ENCODE data around the gene STAG1. TPM values are rescaled to one million over a fixed set of nuclear protein-coding genes. Genes with fewer than 3 reads are reported as not detected.
"Not testable (repeated sequence)": the region's sequence is repeated elsewhere in the genome, so short reads cannot be mapped to it uniquely, and the experiment has no call there.

STAG1 gene
- total RNA-seq, 2 donors from 2014 or later: 26.8 to 29.8 TPM

DNA sequence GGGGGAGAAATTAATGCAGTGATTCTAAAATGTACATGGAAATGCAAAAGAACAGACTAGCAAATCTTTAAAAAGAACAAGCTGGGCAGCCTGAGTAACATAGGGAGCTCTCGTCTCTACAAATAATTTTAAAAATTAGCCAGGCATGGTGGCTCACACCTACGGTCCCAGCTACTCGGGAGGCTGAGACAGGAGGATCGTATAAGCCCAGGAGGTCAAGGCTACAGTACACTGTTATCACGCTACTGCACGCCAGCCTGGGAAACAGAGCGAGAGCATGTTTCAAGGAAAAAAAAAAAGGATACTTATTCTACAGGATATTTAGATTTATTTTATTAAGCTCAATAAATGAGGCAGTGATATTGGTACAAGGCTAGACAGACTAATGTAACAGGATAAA lies 40.9 kb downstream of the STAG1 start:
- TF ChIP-seq, protein P1, sequence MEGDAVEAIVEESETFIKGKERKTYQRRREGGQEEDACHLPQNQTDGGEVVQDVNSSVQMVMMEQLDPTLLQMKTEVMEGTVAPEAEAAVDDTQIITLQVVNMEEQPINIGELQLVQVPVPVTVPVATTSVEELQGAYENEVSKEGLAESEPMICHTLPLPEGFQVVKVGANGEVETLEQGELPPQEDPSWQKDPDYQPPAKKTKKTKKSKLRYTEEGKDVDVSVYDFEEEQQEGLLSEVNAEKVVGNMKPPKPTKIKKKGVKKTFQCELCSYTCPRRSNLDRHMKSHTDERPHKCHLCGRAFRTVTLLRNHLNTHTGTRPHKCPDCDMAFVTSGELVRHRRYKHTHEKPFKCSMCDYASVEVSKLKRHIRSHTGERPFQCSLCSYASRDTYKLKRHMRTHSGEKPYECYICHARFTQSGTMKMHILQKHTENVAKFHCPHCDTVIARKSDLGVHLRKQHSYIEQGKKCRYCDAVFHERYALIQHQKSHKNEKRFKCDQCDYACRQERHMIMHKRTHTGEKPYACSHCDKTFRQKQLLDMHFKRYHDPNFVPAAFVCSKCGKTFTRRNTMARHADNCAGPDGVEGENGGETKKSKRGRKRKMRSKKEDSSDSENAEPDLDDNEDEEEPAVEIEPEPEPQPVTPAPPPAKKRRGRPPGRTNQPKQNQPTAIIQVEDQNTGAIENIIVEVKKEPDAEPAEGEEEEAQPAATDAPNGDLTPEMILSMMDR (conservative IDR thresholded peaks at IDR 0.05): no peak
- peaks cover 4% of the 10 kb centered on the region for H3K36me3 ChIP-seq (ENCODE audit: control insufficient read depth, insufficient read depth, low read length)
- no peaks in the 10 kb centered on the region for H3K27me3 ChIP-seq (ENCODE audit: control insufficient read depth, insufficient read depth, low read length, poor library complexity, severe bottlenecking)
- no peak for DNase-seq
- H3K9me3 ChIP-seq (ENCODE audit: control insufficient read depth, low read length): no peaks in the 10 kb centered on the region
- Mint-ChIP-seq H3K27ac (no peak overlapping the region), H3K27me3 (ENCODE audit: insufficient read depth) (no peaks in the 10 kb centered on the region), H3K4me3 (no peak overlapping the region), H3K4me1 (no peaks in the 10 kb centered on the region), H3K36me3 (ENCODE audit: low read depth) (peaks cover 29% of the 10 kb centered on the region), H3K9me3 (peaks cover 2% of the 10 kb centered on the region)
- H3K27ac ChIP-seq (ENCODE audit: low read depth, low read length): no peak overlapping the region
- no peaks in the 10 kb centered on the region for H3K4me1 ChIP-seq (ENCODE audit: control insufficient read depth, insufficient read depth, low read length)
- no peak overlapping the region for H3K9ac ChIP-seq (ENCODE audit: extremely low read depth, low read length, poor library complexity, severe bottlenecking)
- no peak overlapping the region for H3K4me3 ChIP-seq (ENCODE audit: low read length)
- 95 to 98% methylated on average over 4 to 7 of the region's 7 CpGs for WGBS, 2 experiments (ENCODE audit: insufficient coverage in 1 of 2, insufficient read length in 1 of 2)

GRCh38 chr3:136709775-136710174 lies 42.4 kb downstream of the STAG1 start:
- peaks cover 29% of the 10 kb centered on the region for H3K36me3 Mint-ChIP-seq (ENCODE audit: low read depth)

GRCh38 chr3:136708333-136708985 lies 43.7 kb downstream of the STAG1 start:
- Mint-ChIP-seq H3K9me3 (peaks cover 2% of the 10 kb centered on the region), H3K27ac (no peak overlapping the region), H3K4me3 (no peak overlapping the region), H3K4me1 (peaks cover 9% of the 10 kb centered on the region), H3K27me3 (ENCODE audit: insufficient read depth) (no peaks in the 10 kb centered on the region), H3K36me3 (ENCODE audit: low read depth) (peaks cover 28% of the 10 kb centered on the region)
- WGBS, 2 experiments (ENCODE audit: insufficient coverage in 1 of 2, insufficient read length in 1 of 2): 85 to 100% methylated on average over 1 to 3 of the region's 3 CpGs
- Histone ChIP-seq H3K4me1 (ENCODE audit: control insufficient read depth, insufficient read depth, low read length) (no peaks in the 10 kb centered on the region), H3K27ac (ENCODE audit: low read depth, low read length) (no peak overlapping the region), H3K27me3 (ENCODE audit: control insufficient read depth, insufficient read depth, low read length, poor library complexity, severe bottlenecking) (no peaks in the 10 kb centered on the region), H3K9me3 (ENCODE audit: control insufficient read depth, low read length) (no peaks in the 10 kb centered on the region), H3K36me3 (ENCODE audit: control insufficient read depth, insufficient read depth, low read length) (peaks cover 4% of the 10 kb centered on the region), H3K4me3 (ENCODE audit: low read length) (no peak overlapping the region), H3K9ac (ENCODE audit: extremely low read depth, low read length, poor library complexity, severe bottlenecking) (no peak overlapping the region)
- TF ChIP-seq, protein P1 (conservative IDR thresholded peaks at IDR 0.05): no peak
- no peak for DNase-seq

More at GRCh38 chr3:136709775-136710174, 42.4 kb downstream of the STAG1 start:
- H3K4me1 ChIP-seq (ENCODE audit: control insufficient read depth, insufficient read depth, low read length); H3K9me3 ChIP-seq (ENCODE audit: control insufficient read depth, low read length); H3K4me1 Mint-ChIP-seq; H3K27me3 ChIP-seq (ENCODE audit: control insufficient read depth, insufficient read depth, low read length, poor library complexity, severe bottlenecking); H3K36me3 ChIP-seq (ENCODE audit: control insufficient read depth, insufficient read depth, low read length); H3K9me3 Mint-ChIP-seq; H3K4me3 Mint-ChIP-seq; H3K27me3 Mint-ChIP-seq (ENCODE audit: insufficient read depth); H3K4me3 ChIP-seq (ENCODE audit: low read length); H3K9ac ChIP-seq (ENCODE audit: extremely low read depth, low read length, poor library complexity, severe bottlenecking); DNase-seq; H3K27ac Mint-ChIP-seq; H3K27ac ChIP-seq (ENCODE audit: low read depth, low read length): not testable (repeated sequence)
- WGBS, 2 experiments (ENCODE audit: insufficient coverage in 1 of 2, insufficient read length in 1 of 2): 96% methylated on average over 1 of the region's 1 CpG; no CpG with 5 or more reads in 1 of the 2 experiments

Measured in endodermal cell (in vitro differentiated cells).